ENCODE results near the gene TAF4. TPM values are rescaled to one million over a fixed set of nuclear protein-coding genes. Genes with fewer than 3 reads are reported as not detected.

The TAF4 gene
- total RNA-seq, 2 donors from 2014 or later, result 12.7 to 29.0 TPM

DNA sequence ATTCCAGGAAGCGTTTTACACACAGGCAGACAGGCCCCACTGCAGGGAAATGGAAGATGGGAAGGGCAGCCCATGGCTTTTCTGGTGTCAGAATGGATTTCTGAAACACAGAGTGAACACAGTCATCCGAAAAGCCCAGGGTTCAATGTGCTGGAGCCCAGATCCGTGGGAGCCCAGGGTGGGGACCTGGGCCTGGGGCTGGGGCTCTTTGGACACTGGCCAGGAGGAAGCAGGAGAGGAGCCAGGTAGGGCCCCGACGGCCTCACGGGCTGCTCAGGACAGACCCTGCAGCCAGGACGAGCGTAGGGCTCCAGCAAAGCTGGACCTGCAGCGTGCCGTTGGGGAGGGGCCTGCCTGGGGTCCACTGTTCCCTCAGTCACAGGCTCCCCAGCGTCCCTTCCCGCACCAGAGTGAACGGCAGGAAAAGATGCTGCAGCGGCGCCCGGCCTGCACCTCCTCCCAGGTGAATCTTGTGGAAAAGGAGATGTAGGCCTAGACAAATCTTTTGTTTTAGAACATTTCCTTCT lies 32.3 kb upstream of the TAF4 start:
- H3K9me3 ChIP-seq, result peaks cover 0 to 8% (median 0%) of the 10 kb centered on the region in 3 donors
- H3K4me1 ChIP-seq, result no peaks in the 10 kb centered on the region
- ATAC-seq (no peak), DNase-seq (no peak)
- TF ChIP-seq, protein P1, sequence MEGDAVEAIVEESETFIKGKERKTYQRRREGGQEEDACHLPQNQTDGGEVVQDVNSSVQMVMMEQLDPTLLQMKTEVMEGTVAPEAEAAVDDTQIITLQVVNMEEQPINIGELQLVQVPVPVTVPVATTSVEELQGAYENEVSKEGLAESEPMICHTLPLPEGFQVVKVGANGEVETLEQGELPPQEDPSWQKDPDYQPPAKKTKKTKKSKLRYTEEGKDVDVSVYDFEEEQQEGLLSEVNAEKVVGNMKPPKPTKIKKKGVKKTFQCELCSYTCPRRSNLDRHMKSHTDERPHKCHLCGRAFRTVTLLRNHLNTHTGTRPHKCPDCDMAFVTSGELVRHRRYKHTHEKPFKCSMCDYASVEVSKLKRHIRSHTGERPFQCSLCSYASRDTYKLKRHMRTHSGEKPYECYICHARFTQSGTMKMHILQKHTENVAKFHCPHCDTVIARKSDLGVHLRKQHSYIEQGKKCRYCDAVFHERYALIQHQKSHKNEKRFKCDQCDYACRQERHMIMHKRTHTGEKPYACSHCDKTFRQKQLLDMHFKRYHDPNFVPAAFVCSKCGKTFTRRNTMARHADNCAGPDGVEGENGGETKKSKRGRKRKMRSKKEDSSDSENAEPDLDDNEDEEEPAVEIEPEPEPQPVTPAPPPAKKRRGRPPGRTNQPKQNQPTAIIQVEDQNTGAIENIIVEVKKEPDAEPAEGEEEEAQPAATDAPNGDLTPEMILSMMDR (IDR thresholded peaks at IDR 0.05), result no peak
- TF ChIP-seq POLR2A (IDR thresholded peaks at IDR 0.05), result no peak
- 71 to 88% methylated on average over 16 of the region's 16 CpGs for WGBS, 2 donors
- no peak overlapping the region for H3K27ac ChIP-seq
- intact Hi-C loops (cut with DNase I), result no loop called here
- no peaks in the 10 kb centered on the region for H3K27me3 ChIP-seq
- no peak overlapping the region for H3K4me3 ChIP-seq
- H3K36me3 ChIP-seq (replicated peaks in 1 of 2; ENCODE audit: insufficient read depth in 1 of 2, low read depth in 2 of 2), result no peaks in the 10 kb centered on the region

DNA sequence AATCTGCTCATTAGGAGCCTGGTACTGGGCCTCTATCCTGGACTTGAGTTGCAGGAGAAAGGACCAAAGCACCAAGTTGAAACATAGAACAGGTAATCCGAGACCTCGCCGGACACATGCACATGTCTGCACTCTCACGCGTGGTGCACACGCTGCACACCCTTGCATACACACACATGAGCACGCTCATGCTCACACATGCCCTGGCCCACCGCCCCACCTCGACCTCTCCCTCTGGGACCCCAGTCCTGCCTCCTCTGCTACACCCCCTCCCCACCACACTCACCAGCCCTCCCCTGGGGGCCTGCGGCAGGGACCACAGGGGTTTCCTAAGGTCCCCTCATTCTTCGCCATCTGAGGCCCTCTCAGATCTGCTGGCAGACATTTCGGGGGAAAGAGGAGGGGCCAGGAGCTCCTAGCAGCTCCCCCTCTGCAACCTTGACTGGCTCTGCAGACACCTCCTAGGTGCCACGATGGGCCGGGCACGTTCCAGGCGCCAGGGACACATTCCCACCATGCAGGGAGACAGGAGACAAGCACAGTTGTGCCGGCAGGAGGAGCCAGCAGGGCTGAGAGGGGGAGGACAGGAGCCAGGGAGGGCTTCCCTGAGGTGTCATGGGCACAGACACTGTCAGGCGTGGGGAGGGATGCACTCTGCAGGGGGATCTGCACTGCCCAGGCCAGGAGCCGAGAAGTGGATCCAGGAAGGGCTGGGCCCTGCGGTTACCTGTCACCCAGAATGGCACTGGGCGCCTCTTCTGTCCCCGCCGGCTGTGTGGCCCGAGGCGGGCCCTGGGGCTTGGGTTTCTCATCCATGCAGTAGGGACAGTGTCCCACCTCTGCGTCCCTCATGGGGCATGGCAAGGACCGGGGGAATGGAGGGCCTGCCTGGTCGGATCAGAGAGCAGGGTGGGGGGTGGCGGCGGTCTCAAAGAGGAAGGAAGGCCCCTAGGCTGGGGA lies 31.0 kb upstream of the TAF4 start:
- intact Hi-C loops (cut with DNase I), result no loop called here
- Histone ChIP-seq H3K4me3 (no peak overlapping the region), H3K27me3 (no peaks in the 10 kb centered on the region), H3K9me3 (peaks cover 0 to 8% (median 0%) of the 10 kb centered on the region in 3 donors), H3K4me1 (no peaks in the 10 kb centered on the region), H3K36me3 (replicated peaks in 1 of 2; ENCODE audit: insufficient read depth in 1 of 2, low read depth in 2 of 2) (no peaks in the 10 kb centered on the region), H3K27ac (no peak overlapping the region)
- TF ChIP-seq, protein P1 (IDR thresholded peaks at IDR 0.05), result no peak
- no peak for TF ChIP-seq POLR2A (IDR thresholded peaks at IDR 0.05)
- no peak for DNase-seq
- WGBS, 2 donors, result 81 to 86% methylated on average over 16 to 30 of the region's 30 CpGs
- no peak for ATAC-seq

DNA sequence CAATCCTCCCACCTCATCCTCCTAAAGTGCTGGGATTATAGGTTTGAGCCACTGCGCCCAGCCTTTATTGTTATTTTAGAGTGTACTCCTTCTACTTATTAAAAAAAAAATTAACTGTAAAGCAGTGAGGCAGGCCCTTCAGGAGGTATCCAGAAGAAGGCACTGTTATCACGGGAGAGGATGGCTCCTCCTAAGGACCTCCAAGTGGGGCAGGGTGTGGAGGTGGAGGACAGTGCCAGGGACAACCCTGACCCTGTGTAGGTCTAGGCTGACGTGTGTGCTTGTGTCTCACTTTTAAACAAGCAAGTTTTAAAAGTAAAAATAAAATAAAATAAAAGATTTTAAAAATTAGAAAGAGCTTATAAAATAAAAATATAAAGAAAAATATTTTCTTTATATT lies 23.7 kb upstream of the TAF4 start:
- 53 to 57% methylated on average over 3 of the region's 3 CpGs for WGBS, 2 donors
- Histone ChIP-seq H3K36me3 (replicated peaks in 1 of 2; ENCODE audit: insufficient read depth in 1 of 2, low read depth in 2 of 2) (no peaks in the 10 kb centered on the region), H3K4me1 (no peaks in the 10 kb centered on the region), H3K27ac (no peak overlapping the region), H3K4me3 (no peak overlapping the region), H3K9me3 (no peaks in the 10 kb centered on the region), H3K27me3 (no peaks in the 10 kb centered on the region)
- intact Hi-C loops (cut with DNase I), result no loop called here
- ATAC-seq, result no peak
- no peak for TF ChIP-seq POLR2A (IDR thresholded peaks at IDR 0.05)
- TF ChIP-seq, protein P1 (IDR thresholded peaks at IDR 0.05), result no peak
- DNase-seq, result no peak

DNA sequence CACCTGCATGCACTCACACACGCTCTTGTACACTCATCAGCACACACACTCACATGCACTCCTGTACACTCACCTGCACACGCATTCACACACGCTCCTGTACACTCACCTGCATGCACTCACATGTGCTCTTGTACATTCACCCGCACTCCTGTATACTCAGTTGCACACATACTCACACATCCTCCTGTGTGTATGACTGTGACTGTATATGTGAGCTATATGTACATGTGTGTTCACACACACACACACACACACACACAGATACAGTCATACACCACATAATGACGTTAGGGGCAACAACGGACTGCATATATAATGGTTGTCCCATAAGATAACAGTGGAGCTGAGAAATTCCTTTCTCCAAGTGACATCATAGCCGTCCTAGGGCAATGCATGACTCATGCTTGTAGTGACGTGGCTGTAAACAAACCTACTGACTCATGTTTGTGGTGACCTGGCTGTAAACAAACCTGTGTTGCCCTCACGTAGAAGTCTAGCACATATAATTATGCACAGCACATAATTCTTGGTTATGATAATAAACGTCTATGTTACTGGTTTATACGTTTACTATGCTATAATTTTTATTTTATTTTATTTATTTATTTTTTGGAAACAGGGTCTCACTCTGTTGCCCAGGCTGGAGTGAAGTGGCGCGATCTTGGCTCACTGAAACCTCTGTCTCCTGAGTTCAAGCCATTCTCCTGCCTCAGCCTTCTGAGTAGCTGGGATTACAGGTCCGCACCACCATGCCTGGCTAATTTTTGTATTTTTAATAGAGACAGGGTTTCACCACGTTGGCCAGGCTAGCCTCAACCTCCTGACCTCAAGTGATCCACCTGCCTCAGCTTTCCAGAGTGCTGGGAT lies 22.8 kb upstream of the TAF4 start:
- H3K9me3 ChIP-seq, result no peaks in the 10 kb centered on the region
- WGBS, 2 donors, result 58 to 59% methylated on average over 14 to 15 of the region's 15 CpGs
- no peaks in the 10 kb centered on the region for H3K27me3 ChIP-seq
- peak in 2 of 4 donors; percentile 38 to 40 for DNase-seq
- no peak overlapping the region for H3K4me3 ChIP-seq
- TF ChIP-seq, protein P1 (IDR thresholded peaks at IDR 0.05), result peak in 1 of 7 experiments; percentile 5
- no peak for TF ChIP-seq POLR2A (IDR thresholded peaks at IDR 0.05)
- intact Hi-C loops (cut with DNase I), result no loop called here
- no peak overlapping the region for H3K27ac ChIP-seq
- H3K4me1 ChIP-seq, result no peaks in the 10 kb centered on the region
- no peaks in the 10 kb centered on the region for H3K36me3 ChIP-seq (replicated peaks in 1 of 2; ENCODE audit: insufficient read depth in 1 of 2, low read depth in 2 of 2)
- peak; percentile 45 for ATAC-seq

Data from body of pancreas (tissue), 4 donors.